Measurements from ENCODE around the gene CLIC6. TPM values are rescaled to one million over a fixed set of nuclear protein-coding genes. Genes with fewer than 3 reads are reported as not detected.

CLIC6 gene
- total and polyA plus RNA-seq, 4 donors: 15.1 to 63.9 (median 30.6) TPM

DNA sequence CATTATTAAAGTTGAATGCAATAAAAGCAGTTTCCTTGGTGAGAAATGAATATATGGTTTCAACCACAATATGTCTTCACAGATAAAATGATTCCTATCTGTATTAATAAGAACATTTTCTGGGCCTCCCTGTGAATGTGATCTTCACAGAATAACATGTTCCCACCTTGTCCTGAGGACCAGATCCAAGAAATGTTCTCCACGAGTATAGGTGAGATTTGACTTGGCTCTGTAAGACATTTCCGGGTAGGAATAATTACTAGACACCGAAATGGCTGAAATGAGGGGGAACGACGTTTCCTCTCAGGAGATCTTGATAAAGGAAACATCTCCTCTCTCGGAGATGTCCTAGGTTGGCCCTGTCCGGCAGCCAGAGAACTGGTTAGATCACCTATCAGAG lies 61.4 kb downstream of the CLIC6 start:
- H3K27ac ChIP-seq (ENCODE audit: low read depth in 1 of 2, low read length in 1 of 2): no peak overlapping the region

DNA sequence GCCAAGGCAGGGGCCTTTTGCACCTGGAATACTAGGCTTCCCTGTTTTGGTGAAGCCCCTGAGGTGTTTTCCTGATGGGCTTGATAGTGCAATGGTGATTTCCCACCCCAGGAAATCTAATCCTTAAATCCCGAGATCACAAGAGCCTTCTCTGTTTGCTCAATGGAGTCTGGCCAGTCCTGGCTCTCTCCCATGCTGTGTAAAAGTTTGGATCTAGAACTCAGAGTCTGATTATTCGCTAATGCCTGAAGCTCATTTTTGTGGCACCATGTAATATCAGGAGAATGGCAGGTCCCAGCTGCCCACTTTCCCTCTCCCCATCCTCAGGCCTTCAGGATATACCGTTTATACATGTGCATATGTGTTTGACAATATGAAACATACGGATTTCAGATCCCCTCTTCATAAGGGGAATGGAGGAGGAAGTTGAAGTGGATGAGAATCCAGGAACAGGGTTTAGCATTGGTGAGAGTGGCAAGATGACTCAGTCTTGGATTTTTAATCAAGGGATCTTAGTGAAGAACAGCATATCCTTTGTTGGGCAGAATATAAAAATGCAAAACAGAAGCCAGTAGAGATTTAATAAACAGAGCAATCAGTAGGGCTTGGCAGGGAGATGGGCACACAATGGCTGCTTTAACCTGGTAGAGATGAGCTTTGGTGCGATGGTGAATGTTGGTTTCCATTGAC lies 62.1 kb downstream of the CLIC6 start:
- no peak overlapping the region for H3K9ac ChIP-seq (ENCODE audit: insufficient read depth in 1 of 2, low read length in 2 of 2)
- no peak for ATAC-seq (ENCODE audit: insufficient read depth, low FRiP score)
- no peak overlapping the region for H3K4me3 ChIP-seq
- H3K4me1 ChIP-seq (ENCODE audit: control insufficient read depth in 5 of 5, insufficient read depth in 5 of 5, low read length in 5 of 5): peaks cover 0 to 3% (median 0%) of the 10 kb centered on the region in 5 donors
- H3K9me3 ChIP-seq (ENCODE audit: control insufficient read depth in 4 of 4, insufficient read depth in 3 of 4, low read length in 3 of 4): no peaks in the 10 kb centered on the region
- H3K36me3 ChIP-seq (ENCODE audit: control insufficient read depth in 4 of 4, insufficient read depth in 4 of 4, low read length in 4 of 4): no peaks in the 10 kb centered on the region
- WGBS, 2 donors: 81 to 87% methylated on average over 5 of the region's 5 CpGs
- TF ChIP-seq, protein P1, sequence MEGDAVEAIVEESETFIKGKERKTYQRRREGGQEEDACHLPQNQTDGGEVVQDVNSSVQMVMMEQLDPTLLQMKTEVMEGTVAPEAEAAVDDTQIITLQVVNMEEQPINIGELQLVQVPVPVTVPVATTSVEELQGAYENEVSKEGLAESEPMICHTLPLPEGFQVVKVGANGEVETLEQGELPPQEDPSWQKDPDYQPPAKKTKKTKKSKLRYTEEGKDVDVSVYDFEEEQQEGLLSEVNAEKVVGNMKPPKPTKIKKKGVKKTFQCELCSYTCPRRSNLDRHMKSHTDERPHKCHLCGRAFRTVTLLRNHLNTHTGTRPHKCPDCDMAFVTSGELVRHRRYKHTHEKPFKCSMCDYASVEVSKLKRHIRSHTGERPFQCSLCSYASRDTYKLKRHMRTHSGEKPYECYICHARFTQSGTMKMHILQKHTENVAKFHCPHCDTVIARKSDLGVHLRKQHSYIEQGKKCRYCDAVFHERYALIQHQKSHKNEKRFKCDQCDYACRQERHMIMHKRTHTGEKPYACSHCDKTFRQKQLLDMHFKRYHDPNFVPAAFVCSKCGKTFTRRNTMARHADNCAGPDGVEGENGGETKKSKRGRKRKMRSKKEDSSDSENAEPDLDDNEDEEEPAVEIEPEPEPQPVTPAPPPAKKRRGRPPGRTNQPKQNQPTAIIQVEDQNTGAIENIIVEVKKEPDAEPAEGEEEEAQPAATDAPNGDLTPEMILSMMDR (IDR thresholded peaks at IDR 0.05; ENCODE audit: control extremely low read depth, extremely low read depth): no peak
- H3K27me3 ChIP-seq (ENCODE audit: control insufficient read depth in 3 of 3, insufficient read depth in 3 of 3, low read length in 2 of 3): peaks cover 0 to 7% (median 0%) of the 10 kb centered on the region in 3 donors
- H3K27ac ChIP-seq (ENCODE audit: low read depth in 1 of 2, low read length in 1 of 2): no peak overlapping the region
- DNase-seq: no peak

More for the DNA sequence above, 61.4 kb downstream of the CLIC6 start:
- Histone ChIP-seq H3K9ac (ENCODE audit: insufficient read depth in 1 of 2, low read length in 2 of 2) (no peak overlapping the region), H3K36me3 (ENCODE audit: control insufficient read depth in 4 of 4, insufficient read depth in 4 of 4, low read length in 4 of 4) (no peaks in the 10 kb centered on the region), H3K9me3 (ENCODE audit: control insufficient read depth in 4 of 4, insufficient read depth in 3 of 4, low read length in 3 of 4) (no peaks in the 10 kb centered on the region), H3K4me1 (ENCODE audit: control insufficient read depth in 5 of 5, insufficient read depth in 5 of 5, low read length in 5 of 5) (peaks cover 0 to 3% (median 0%) of the 10 kb centered on the region in 5 donors), H3K27me3 (ENCODE audit: control insufficient read depth in 3 of 3, insufficient read depth in 3 of 3, low read length in 2 of 3) (peaks cover 0 to 5% (median 0%) of the 10 kb centered on the region in 3 donors), H3K4me3 (no peak overlapping the region)
- TF ChIP-seq, protein P1 (IDR thresholded peaks at IDR 0.05; ENCODE audit: control extremely low read depth, extremely low read depth): no peak
- ATAC-seq (ENCODE audit: insufficient read depth, low FRiP score) (no peak), DNase-seq (no peak)
- WGBS, 2 donors: 81 to 92% methylated on average over 7 of the region's 7 CpGs

DNA sequence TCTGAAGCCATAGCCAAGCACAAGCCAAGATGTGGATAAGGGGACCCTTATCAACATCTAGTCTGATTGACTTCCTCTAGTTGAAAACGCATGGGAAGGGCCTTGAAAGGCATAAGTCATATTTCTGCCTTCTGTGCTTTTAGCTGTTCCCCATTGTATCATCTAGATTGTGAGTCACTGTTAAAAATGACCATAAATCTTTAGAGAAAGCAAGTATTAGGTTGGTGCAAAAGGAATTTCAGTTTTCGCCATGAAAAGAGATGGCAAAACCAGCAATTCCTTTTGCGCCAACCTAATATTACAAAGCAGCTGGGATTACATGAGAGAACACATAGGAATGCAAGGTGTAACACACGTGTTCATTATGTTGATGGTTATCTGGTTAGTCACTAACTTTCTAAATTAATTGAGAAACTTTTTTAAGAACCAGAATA lies 63.6 kb downstream of the CLIC6 start:
- 85 to 91% methylated on average over 4 of the region's 4 CpGs for WGBS, 2 donors
- H3K4me1 ChIP-seq (ENCODE audit: control insufficient read depth in 5 of 5, insufficient read depth in 5 of 5, low read length in 5 of 5): peaks cover 0 to 3% (median 0%) of the 10 kb centered on the region in 5 donors
- no peak overlapping the region for H3K9ac ChIP-seq (ENCODE audit: insufficient read depth in 1 of 2, low read length in 2 of 2)
- DNase-seq (no peak), ATAC-seq (ENCODE audit: insufficient read depth, low FRiP score) (no peak)
- H3K4me3 ChIP-seq: no peak overlapping the region
- no peaks in the 10 kb centered on the region for H3K9me3 ChIP-seq (ENCODE audit: control insufficient read depth in 4 of 4, insufficient read depth in 3 of 4, low read length in 3 of 4)
- no peaks in the 10 kb centered on the region for H3K36me3 ChIP-seq (ENCODE audit: control insufficient read depth in 4 of 4, insufficient read depth in 4 of 4, low read length in 4 of 4)
- no peak overlapping the region for H3K27ac ChIP-seq (ENCODE audit: low read depth in 1 of 2, low read length in 1 of 2)
- TF ChIP-seq, protein P1 (IDR thresholded peaks at IDR 0.05; ENCODE audit: control extremely low read depth, extremely low read depth): no peak
- peaks cover 0 to 7% (median 0%) of the 10 kb centered on the region in 3 donors for H3K27me3 ChIP-seq (ENCODE audit: control insufficient read depth in 3 of 3, insufficient read depth in 3 of 3, low read length in 2 of 3)
